ENCODE results near the gene SMCO2. TPM values are rescaled to one million over a fixed set of nuclear protein-coding genes. Genes with fewer than 3 reads are reported as not detected.

SMCO2 gene
- total and polyA plus RNA-seq, 2 of the 8 experiments (the other 6 are each of a cell fraction or from before 2014, with no cell fraction given) = 0.24 to 0.80 TPM

DNA sequence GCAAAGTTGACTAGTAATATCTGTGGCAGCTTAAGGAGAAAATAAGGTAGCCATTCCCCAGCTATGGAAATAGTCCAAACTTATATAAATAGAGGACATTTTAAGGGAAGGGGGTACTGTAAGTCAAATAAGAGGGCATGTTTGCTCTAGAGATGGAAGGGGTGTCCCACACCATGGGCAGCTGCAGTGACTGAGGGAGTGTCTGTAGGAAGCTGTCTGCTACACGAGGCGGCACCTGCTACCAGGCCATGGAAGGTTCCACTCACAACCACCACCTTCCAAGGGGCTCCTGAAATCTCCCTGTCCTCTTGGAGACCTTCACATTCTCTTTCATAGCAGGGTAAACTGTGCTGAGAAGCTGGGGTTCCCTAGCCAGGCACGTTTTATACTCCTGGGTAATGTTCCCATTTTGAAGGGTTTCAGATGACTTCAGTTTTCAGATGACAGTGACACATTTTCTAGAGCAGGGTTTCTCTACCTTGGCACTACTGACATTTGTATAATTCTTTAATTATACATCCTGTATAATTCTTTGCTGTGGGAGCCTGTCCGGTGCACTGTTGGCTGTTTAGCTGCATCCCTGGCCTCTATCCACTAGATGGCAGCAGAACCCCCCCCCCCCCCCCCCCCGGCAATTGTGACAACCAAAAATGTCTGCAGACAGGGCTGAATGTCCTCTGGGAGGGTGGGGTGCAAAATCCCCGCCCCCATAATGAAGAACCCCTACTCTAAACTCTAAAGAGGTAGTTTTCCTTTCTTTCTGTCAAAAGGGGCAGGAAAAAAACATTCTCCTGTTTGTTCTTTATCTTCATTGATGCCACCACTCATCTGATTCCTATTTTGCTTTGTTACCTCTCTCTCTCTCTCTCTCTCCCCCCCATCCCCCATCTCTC, 11.6 kb upstream of the SMCO2 start:
- no peak for TF ChIP-seq FOSL1 (IDR thresholded peaks at IDR 0.05; ENCODE audit: insufficient read depth, low read depth, low read length)
- TF ChIP-seq, protein P1, sequence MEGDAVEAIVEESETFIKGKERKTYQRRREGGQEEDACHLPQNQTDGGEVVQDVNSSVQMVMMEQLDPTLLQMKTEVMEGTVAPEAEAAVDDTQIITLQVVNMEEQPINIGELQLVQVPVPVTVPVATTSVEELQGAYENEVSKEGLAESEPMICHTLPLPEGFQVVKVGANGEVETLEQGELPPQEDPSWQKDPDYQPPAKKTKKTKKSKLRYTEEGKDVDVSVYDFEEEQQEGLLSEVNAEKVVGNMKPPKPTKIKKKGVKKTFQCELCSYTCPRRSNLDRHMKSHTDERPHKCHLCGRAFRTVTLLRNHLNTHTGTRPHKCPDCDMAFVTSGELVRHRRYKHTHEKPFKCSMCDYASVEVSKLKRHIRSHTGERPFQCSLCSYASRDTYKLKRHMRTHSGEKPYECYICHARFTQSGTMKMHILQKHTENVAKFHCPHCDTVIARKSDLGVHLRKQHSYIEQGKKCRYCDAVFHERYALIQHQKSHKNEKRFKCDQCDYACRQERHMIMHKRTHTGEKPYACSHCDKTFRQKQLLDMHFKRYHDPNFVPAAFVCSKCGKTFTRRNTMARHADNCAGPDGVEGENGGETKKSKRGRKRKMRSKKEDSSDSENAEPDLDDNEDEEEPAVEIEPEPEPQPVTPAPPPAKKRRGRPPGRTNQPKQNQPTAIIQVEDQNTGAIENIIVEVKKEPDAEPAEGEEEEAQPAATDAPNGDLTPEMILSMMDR (IDR thresholded peaks at IDR 0.05; ENCODE audit: control extremely low read depth in 1 of 3, insufficient read depth in 1 of 3, low read depth in 1 of 3, low read length in 3 of 3) = peak in 2 of 3 experiments; percentile 21 to 28; a peak in 1 of 4 replicates
- 0 out of 4 replicates have a peak, but pooled peaks of 1 of the 2 experiments have one; percentile 6 for TF ChIP-seq RAD21 (IDR thresholded peaks at IDR 0.05 in 1 of 2, conservative IDR thresholded peaks at IDR 0.05 in 1 of 2; ENCODE audit: low read depth in 2 of 2, low read length in 2 of 2)
- H3K18ac ChIP-seq (ENCODE audit: extremely low read depth, low read length) = no peak overlapping the region; the same call in 1 of the 2 replicates
- no peak overlapping the region for H4K8ac ChIP-seq (ENCODE audit: extremely low read depth, insufficient read depth, low read length)
- 0 out of 2 replicates have a peak overlapping the region, but pooled peaks have one; percentile 40 for H2BK15ac ChIP-seq (ENCODE audit: low read length)
- H3K79me1 ChIP-seq (ENCODE audit: low read depth, low read length) = no peaks in the 10 kb centered on the region
- DNase-seq (ENCODE audit: low read depth in 1 of 2, low spot score in 2 of 2) (no peak), FAIRE-seq (no peak)
- H3K4me2 ChIP-seq (ENCODE audit: insufficient read depth in 1 of 2, low read depth in 2 of 2, low read length in 2 of 2) = no peak overlapping the region
- no peak overlapping the region for H2BK20ac ChIP-seq (ENCODE audit: low read length)
- H3K9me3 ChIP-seq (ENCODE audit: insufficient read depth in 2 of 2, low read depth in 1 of 2, low read length in 1 of 2) = peaks cover 5 to 7% of the 10 kb centered on the region in 2 experiments
- no peak overlapping the region for H3K23ac ChIP-seq (ENCODE audit: insufficient read length)
- no peak overlapping the region for H3K4ac ChIP-seq (replicated peaks; ENCODE audit: insufficient read length, low read depth, low read length)
- no peaks in the 10 kb centered on the region for H3K23me2 ChIP-seq (ENCODE audit: low read depth, low read length)
- H2AK5ac ChIP-seq (ENCODE audit: low read depth, low read length) = no peak overlapping the region
- no peak overlapping the region for H2BK5ac ChIP-seq (ENCODE audit: low read depth, low read length)
- no peak overlapping the region for H3K27ac ChIP-seq (ENCODE audit: low read depth, low read length)
- H3K27me3 ChIP-seq (replicated peaks in 1 of 4; ENCODE audit: control insufficient read depth in 3 of 4, extremely low read depth in 1 of 4, insufficient read depth in 3 of 4, low read length in 3 of 4) = no peaks in the 10 kb centered on the region
- peak overlapping the region; percentile 18; the same call in 1 of the 2 replicates for H2BK12ac ChIP-seq (ENCODE audit: low read depth, low read length)
- no peak overlapping the region for H4K5ac ChIP-seq (ENCODE audit: insufficient read length, low read depth, low read length)
- CTCF ChIA-PET (ENCODE audit: partially characterized antibody) = interaction anchor here (0.7 to 5.9 kb wide), 21 partner anchors 9 to 269 kb away, joined by 3 to 47 read pairs (median 4); partner anchors contain the start of gene SMCO2
- no peaks in the 10 kb centered on the region for H3K79me2 ChIP-seq (ENCODE audit: control insufficient read depth in 1 of 2, insufficient read depth in 2 of 2, low read length in 2 of 2)
- H3K4me1 ChIP-seq (replicated peaks in 1 of 4; ENCODE audit: control insufficient read depth in 3 of 4, insufficient read depth in 4 of 4, low read length in 3 of 4) = no peaks in the 10 kb centered on the region; a peak in 1 of 7 replicates
- H3K4me3 ChIP-seq (ENCODE audit: extremely low read depth in 1 of 4, insufficient read depth in 2 of 4, low read depth in 3 of 4, low read length in 4 of 4) = no peak overlapping the region
- H3K9ac ChIP-seq (replicated peaks in 1 of 4; ENCODE audit: extremely low read depth in 1 of 4, low read depth in 3 of 4, low read length in 3 of 4) = no peak overlapping the region
- no peaks in the 10 kb centered on the region; a peak in 1 of 8 replicates for H3K36me3 ChIP-seq (ENCODE audit: control insufficient read depth in 2 of 4, insufficient read depth in 4 of 4, low read length in 3 of 4)
- POLR2A ChIA-PET (ENCODE audit: partially characterized antibody) = interaction anchor here (0.6 to 3.8 kb wide), 3 partner anchors 88 to 255 kb away, joined by 3 to 18 read pairs (median 3); partner anchors contain the start of gene PPFIBP1
- no peak overlapping the region for H4K91ac ChIP-seq (replicated peaks; ENCODE audit: insufficient read length, low read length)
- H2BK120ac ChIP-seq (replicated peaks; ENCODE audit: low read depth, low read length) = no peak overlapping the region
- H4K20me1 ChIP-seq (replicated peaks in 1 of 2; ENCODE audit: control insufficient read depth in 1 of 2, insufficient read depth in 2 of 2, low read length in 2 of 2) = peaks cover 0 to 3% of the 10 kb centered on the region in 2 experiments
- H3K56ac ChIP-seq (replicated peaks; ENCODE audit: insufficient read length, low read depth, low read length) = no peak overlapping the region
- 79% methylated on average over 5 of the region's 6 CpGs; no CpG with 5 or more reads in 1 of the 2 experiments for WGBS, 2 experiments (ENCODE audit: extremely low coverage in 1 of 2, insufficient coverage in 1 of 2, insufficient read length in 1 of 2, insufficient replicate concordance in 2 of 2, low coverage in 1 of 2, low lambda C conversion rate in 2 of 2, missing lambda C conversion rate in 1 of 2)
- no peak overlapping the region for H2AFZ ChIP-seq (ENCODE audit: low read length)
- no peak overlapping the region for H3K14ac ChIP-seq (ENCODE audit: insufficient read length)

All from H1 (cell line).